Peyer's patch (tissue), 4 donors: ENCODE results near the gene IGSF9. TPM values are rescaled to one million over a fixed set of nuclear protein-coding genes. Genes with fewer than 3 reads are reported as not detected.

Experiments used
- DNase-seq, 3 donors: peaks; one replicate each; pipeline ENCODE4 v3.0.0-alpha.2; 2017 to 2019
- H3K27ac ChIP-seq, 4 donors: fragments of 200-600 bp; sonication (generic); one replicate each; pipeline ENCODE4 v1.5.1; 2016 to 2019
- H3K27me3 ChIP-seq, 2 donors: fragments of 200-600 bp; sonication (generic); one replicate each; pipeline ENCODE4 v1.5.1; 2019
- H3K36me3 ChIP-seq, 3 donors: fragments of 200-600 bp; sonication (generic); one replicate each; pipeline ENCODE4 v1.5.1; 2016 to 2019
- H3K4me1 ChIP-seq, 4 donors: fragments of 200-600 bp; sonication (generic); one replicate each; pipeline ENCODE4 v1.5.1; 2016 to 2019
- H3K4me3 ChIP-seq, 4 donors: fragments of 200-600 bp; sonication (generic); 1 replicate in 3 of 4; 2 replicates in 1 of 4; pipeline ENCODE4 v1.5.1; 2016 to 2019; ENCODE audit warnings: mild to moderate bottlenecking in 1 of 4
- H3K9me3 ChIP-seq, 4 donors: fragments of 200-600 bp; sonication (generic); one replicate each; pipeline ENCODE4 v1.5.1; 2016 to 2019; ENCODE audit warnings: mild to moderate bottlenecking in 1 of 4
- POLR2A ChIP-seq, 2 donors: fragments of 450-650 bp; IDR thresholded peaks; one replicate each; pipeline ENCODE4 v1.5.1; 2017; ENCODE audit warnings: antibody characterized with exemption in 2 of 2, mild to moderate bottlenecking in 2 of 2, moderate library complexity in 2 of 2
- total RNA-seq, 4 donors: library from RNA; depleted of rRNA; stranded (reverse); fragments of >200 nt; gene quantifications; one replicate each; pipeline ENCODE4 v1.1.0, GENCODE V29; 2016
- TF ChIP-seq, protein P1 (sequence below), 6 experiments: fragments of 450-650 bp in 4 of 6; fragments of 200-600 bp in 2 of 6; sonication (generic) in 1 of 6; IDR thresholded peaks; one replicate each; pipeline ENCODE4 v1.5.1; 2017 to 2019; ENCODE audit warnings: antibody characterized with exemption in 6 of 6, mild to moderate bottlenecking in 3 of 6, moderate library complexity in 1 of 6

Gene IGSF9
- total RNA-seq, 4 donors from 2014 or later: 5.8 to 169 (median 40.6) TPM

DNA sequence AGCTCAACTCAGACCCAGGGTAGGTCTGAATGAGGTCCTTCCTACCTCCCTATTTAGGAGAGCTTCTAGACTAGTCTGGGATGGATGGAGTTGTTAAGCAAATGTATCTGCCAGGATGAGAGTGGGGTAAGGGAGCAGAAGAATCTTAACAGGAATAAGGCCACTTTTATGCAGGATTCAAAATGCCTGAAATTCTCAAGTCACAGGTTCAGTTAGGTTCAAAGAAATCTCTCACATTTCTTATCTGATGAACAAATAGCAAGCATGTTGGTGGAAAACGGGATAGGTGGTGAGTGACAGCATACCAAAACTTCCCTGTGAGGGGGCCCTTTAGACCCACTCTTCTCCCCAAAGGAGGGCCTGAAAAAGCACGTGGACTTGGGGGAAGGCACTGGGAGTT is 5.6 kb upstream of the IGSF9 start:
- Histone ChIP-seq H3K27me3 (no peaks in the 10 kb centered on the region), H3K9me3 (no peaks in the 10 kb centered on the region), H3K4me1 (peaks cover 0 to 10% (median under 1%) of the 10 kb centered on the region in 4 donors), H3K4me3 (no peak overlapping the region), H3K27ac (no peak overlapping the region), H3K36me3 (no peaks in the 10 kb centered on the region)
- TF ChIP-seq, protein P1, sequence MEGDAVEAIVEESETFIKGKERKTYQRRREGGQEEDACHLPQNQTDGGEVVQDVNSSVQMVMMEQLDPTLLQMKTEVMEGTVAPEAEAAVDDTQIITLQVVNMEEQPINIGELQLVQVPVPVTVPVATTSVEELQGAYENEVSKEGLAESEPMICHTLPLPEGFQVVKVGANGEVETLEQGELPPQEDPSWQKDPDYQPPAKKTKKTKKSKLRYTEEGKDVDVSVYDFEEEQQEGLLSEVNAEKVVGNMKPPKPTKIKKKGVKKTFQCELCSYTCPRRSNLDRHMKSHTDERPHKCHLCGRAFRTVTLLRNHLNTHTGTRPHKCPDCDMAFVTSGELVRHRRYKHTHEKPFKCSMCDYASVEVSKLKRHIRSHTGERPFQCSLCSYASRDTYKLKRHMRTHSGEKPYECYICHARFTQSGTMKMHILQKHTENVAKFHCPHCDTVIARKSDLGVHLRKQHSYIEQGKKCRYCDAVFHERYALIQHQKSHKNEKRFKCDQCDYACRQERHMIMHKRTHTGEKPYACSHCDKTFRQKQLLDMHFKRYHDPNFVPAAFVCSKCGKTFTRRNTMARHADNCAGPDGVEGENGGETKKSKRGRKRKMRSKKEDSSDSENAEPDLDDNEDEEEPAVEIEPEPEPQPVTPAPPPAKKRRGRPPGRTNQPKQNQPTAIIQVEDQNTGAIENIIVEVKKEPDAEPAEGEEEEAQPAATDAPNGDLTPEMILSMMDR (IDR thresholded peaks at IDR 0.05): no peak
- no peak for TF ChIP-seq POLR2A (IDR thresholded peaks at IDR 0.05)
- DNase-seq: no peak

DNA sequence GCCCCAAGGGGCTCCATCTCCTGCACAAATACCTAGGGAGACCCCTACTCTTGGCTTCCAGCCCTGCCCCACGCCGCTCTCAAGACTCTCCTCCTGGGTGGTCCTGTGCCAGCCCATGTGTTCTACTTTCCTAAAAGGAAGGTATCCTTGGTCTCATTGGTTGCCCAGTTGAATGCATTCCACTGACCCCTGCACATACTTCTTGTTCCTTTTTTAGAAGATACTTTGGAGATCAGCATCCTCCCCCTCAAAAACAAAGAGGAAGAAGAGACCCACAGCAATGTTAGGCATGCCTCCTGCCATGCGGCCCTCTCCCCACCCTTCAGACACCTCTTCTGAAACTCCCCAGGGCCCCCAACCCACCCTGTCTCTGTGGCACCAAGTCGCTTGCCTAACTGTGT is 4.6 kb upstream of the IGSF9 start:
- no peak overlapping the region for H3K4me3 ChIP-seq
- H3K9me3 ChIP-seq: no peaks in the 10 kb centered on the region
- H3K27me3 ChIP-seq: no peaks in the 10 kb centered on the region
- DNase-seq: peak in 1 of 3 donors; percentile 25
- H3K36me3 ChIP-seq: no peaks in the 10 kb centered on the region
- peaks cover 0 to 20% (median 10%) of the 10 kb centered on the region in 4 donors for H3K4me1 ChIP-seq
- no peak overlapping the region for H3K27ac ChIP-seq
- TF ChIP-seq, protein P1 (IDR thresholded peaks at IDR 0.05): no peak
- no peak for TF ChIP-seq POLR2A (IDR thresholded peaks at IDR 0.05)

DNA sequence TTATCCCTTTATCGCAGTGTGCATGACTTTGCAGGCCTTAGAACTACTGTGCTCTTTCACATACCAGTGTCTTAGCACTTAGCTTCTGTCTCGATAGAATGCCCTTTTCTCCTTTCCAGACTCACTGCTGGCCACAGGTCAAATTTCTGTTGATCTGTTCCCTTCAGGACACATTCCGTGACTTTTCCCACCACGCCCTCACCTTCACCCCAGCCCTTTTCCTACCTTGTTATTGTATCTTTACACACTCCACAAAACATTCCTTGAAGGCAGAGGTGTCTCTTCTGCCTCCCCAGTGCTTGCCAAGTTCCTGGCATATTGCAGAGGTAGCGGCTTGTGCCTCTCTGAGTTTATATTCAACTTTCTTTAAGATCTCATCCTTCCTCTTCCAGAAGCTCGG is 3.7 kb upstream of the IGSF9 start:
- TF ChIP-seq, protein P1 (IDR thresholded peaks at IDR 0.05): no peak
- TF ChIP-seq POLR2A (IDR thresholded peaks at IDR 0.05): no peak
- H3K27ac ChIP-seq: peak overlapping the region in 2 of 4 donors; percentile 20 to 69
- DNase-seq: peak in 2 of 3 donors; percentile 63 to 66
- no peaks in the 10 kb centered on the region for H3K36me3 ChIP-seq
- H3K4me1 ChIP-seq: peaks cover 0 to 24% (median 11%) of the 10 kb centered on the region in 4 donors
- H3K27me3 ChIP-seq: no peaks in the 10 kb centered on the region
- H3K4me3 ChIP-seq: no peak overlapping the region
- H3K9me3 ChIP-seq: no peaks in the 10 kb centered on the region

DNA sequence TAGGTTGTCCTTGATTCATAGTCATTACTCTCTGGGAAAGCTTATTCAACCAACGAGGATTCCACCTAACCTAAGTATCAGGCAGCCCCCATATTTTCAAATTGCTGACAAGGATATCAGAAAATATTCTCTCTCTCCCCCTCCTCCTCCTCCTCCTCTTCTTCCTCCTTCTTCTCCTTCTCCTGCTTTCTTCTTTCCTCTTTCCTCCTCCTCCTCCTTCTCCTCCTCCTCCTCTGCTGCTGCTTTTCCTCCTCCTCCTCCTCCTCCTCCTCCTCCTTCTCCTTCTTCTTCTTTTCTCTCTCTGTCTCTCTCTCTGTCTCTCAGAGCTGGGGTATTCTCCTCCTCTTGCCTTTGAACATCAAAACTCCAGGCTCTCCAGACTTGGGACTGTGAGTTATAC is 2.5 kb upstream of the IGSF9 start:
- no peaks in the 10 kb centered on the region for H3K27me3 ChIP-seq
- H3K4me1 ChIP-seq: peaks cover 0 to 24% (median 11%) of the 10 kb centered on the region in 4 donors
- H3K36me3 ChIP-seq: no peaks in the 10 kb centered on the region
- H3K27ac ChIP-seq: peak overlapping the region in 1 of 4 donors; percentile 69
- no peak for DNase-seq
- H3K4me3 ChIP-seq: no peak overlapping the region
- TF ChIP-seq, protein P1 (IDR thresholded peaks at IDR 0.05): no peak
- TF ChIP-seq POLR2A (IDR thresholded peaks at IDR 0.05): no peak
- no peaks in the 10 kb centered on the region for H3K9me3 ChIP-seq

DNA sequence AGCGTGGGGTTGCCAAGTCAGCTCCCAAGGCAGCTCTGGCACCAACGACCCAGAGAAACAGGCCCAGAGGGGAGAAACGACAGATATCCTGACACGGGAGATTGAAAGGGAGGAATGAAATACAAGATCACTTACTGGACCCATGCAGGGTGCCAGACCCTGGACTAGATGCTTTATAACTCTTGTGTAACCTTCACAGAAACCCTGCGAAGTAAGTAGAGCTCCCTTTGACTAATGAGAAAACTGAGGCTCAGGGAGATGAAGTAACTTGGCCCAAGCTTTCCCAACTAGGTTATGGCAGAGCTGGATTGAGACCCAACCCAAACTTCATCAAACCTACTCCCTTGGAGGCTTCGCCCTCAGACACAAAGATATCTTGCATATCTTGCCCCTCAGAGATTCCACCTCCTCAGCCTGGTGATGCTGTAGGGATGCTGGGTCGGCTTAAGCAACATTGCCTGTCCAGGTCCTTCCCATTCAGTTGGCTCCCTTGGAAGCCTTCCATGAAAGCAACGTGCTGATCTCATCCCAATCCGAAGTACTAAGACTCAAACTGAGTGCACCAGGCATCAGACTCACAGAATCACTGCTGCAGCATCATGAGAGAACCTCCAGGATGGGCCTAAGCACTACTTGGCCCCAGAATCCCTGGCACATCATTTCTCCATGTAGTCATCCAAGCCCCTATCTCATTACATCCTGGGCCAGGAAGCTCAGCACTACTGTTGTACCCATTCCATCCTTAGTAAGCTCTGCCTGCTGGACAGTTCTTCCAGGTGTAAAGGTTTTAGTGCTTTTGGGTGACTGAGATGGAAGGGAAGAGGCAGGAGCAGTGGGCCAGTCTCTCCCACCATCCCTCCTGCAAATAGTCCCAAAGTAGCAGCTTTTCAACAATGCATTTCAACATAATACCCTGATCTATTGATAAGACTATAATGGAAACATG is 1.1 kb upstream of the IGSF9 start:
- DNase-seq: no peak
- TF ChIP-seq POLR2A (IDR thresholded peaks at IDR 0.05): no peak
- H3K4me1 ChIP-seq: peaks cover 0 to 24% (median 11%) of the 10 kb centered on the region in 4 donors
- H3K4me3 ChIP-seq: peak overlapping the region in 3 of 4 donors; percentile 36 to 67 (median 51)
- H3K9me3 ChIP-seq: no peaks in the 10 kb centered on the region
- H3K36me3 ChIP-seq: no peaks in the 10 kb centered on the region
- peak overlapping the region in 1 of 4 donors; percentile 84 for H3K27ac ChIP-seq
- H3K27me3 ChIP-seq: no peaks in the 10 kb centered on the region
